GM12801 (cell line): Measurements from ENCODE around the gene PDZD4.

Experiments used
- TF ChIP-seq, protein P1 (sequence below): IDR thresholded peaks from one replicate; pipeline ENCODE4 v1.5.1; 2011; ENCODE audit warnings: control low read depth; ENCODE audit not compliant: insufficient read length; ENCODE audit errors: extremely low read depth

The PDZD4 gene

DNA sequence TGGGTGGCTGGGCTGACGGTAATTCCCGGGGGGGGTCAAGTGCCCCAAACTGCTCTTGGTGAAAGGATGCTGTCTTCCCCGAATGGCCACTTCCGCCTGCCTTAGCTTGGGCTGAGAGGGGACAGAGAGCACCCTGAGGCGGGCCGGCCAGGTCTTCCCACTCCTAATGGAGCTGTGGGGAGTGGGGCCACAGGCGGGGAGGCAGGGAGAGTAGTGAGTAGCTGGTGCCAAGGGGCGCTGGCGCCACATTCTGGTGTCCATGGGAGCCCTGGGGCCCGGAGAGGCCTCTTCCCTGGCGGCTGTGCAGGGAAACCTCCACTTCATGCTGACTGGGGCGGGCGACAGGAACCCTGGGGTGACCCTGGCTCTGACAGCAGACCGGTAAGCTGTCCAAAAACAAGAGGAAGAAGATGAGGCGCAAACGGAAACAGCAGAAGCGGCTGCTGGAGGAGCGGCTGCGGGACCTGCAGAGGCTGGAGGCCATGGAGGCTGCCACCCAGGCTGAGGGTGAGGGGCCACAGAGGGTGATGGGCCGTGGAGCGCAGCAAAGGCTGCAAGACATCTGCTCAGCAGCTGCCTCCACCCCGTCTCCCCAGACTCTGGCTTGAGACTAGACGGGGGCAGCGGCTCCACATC, 46.8 kb downstream of the PDZD4 start:
- TF ChIP-seq, protein P1, sequence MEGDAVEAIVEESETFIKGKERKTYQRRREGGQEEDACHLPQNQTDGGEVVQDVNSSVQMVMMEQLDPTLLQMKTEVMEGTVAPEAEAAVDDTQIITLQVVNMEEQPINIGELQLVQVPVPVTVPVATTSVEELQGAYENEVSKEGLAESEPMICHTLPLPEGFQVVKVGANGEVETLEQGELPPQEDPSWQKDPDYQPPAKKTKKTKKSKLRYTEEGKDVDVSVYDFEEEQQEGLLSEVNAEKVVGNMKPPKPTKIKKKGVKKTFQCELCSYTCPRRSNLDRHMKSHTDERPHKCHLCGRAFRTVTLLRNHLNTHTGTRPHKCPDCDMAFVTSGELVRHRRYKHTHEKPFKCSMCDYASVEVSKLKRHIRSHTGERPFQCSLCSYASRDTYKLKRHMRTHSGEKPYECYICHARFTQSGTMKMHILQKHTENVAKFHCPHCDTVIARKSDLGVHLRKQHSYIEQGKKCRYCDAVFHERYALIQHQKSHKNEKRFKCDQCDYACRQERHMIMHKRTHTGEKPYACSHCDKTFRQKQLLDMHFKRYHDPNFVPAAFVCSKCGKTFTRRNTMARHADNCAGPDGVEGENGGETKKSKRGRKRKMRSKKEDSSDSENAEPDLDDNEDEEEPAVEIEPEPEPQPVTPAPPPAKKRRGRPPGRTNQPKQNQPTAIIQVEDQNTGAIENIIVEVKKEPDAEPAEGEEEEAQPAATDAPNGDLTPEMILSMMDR, result no peak

DNA sequence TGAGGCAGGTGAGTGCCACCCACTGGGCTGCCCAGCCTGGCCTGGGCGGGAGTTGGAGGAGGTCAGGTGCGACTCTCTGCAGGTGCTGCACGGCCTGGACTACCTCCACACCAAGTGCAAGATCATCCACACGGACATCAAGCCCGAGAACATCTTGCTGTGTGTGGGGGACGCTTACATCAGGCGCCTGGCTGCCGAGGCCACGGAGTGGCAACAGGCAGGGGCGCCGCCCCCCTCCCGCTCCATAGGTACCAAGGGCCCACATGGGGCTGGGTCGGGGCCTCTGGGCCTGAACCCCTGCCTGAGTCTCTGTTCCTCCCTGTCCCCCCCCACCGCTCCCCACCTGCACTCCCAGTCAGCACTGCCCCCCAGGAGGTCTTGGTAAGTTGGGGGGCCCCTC, 47.5 kb downstream of the PDZD4 start:
- TF ChIP-seq, protein P1, result no peak

DNA sequence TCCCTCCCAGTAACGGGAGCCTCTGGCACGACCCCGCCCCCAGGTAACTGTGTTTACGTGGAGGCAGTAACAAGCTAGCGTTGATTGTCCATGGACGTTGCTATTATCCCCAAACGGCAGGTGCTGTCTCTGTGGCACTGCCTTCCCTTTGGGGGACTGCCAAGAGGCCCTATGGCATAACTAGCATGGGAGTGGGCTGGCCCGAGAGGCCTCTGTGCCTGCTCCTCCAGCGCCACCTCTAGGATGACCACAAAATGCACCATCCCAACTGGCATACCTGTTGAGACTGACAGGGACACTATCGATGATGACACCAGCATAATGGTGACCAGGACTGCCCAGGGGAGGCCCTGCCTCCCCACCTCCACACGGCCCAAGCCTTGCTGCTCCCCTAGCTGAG, 48.0 kb downstream of the PDZD4 start:
- TF ChIP-seq, protein P1, result no peak

DNA sequence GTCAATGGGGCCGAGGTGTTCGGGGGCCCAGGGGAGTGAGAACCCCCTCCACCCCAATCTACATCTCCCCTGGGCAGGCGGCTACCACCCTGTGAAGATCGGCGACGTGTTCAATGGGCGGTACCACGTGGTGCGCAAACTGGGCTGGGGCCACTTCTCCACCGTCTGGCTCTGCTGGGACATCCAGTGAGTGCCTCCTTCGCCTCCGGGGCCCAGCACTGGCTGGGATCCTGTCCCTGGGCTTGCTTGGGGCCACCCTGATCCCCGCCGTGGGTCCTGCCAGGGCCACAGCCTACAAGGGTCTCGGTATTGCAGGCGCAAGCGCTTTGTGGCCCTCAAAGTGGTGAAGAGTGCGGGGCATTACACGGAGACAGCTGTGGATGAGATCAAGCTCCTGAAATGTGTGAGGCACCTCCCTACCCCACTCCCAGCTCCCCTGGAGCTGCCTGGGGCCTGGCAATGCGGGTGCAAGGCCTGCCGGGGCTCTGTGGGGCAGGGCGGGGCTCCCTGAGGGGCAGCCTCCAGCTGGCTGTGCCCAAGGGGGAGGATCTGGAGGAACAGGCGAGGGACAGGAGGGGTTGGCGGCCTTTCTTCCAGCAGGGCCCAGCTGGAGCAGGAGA, 48.8 kb downstream of the PDZD4 start:
- TF ChIP-seq, protein P1, result no peak

- TF ChIP-seq, protein P1, result no peak
Observed at GRCh38 chrX:153780678-153781427, 49.5 kb downstream of the PDZD4 start, which contains the start of gene SRPK3. Gene SRPK3, plus strand, starts transcription at chrX:153781041. Its CDS starts 46 bp downstream, at chrX:153781087.

GRCh38 chrX:153779891-153780677, 50.3 kb downstream of the PDZD4 start:
- TF ChIP-seq, protein P1, result no peak

DNA sequence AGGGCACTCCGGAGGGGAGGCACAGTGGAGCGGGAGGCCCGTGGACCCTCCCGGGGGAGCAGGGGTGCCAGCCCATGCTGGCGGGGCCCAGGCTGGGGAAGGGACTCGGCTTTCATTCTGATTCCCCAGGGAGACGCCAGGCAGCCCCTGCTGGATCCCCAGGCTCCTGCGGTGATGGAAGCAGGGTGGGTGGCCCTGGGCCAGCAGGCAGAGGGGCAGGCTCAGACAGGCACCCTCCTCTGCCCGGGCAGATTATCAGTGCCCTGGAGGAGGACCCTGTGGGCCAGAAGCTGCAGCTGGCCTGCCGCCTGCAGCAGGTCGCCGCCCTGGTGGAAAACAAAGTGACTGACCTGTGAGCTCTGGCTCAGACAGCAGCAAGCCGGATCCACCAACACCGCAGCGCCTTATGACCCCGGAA, 51.7 kb downstream of the PDZD4 start:
- TF ChIP-seq, protein P1, result no peak
